ENCODE results near the gene LENG9. TPM values are rescaled to one million over a fixed set of nuclear protein-coding genes. Genes with fewer than 3 reads are reported as not detected.
"Not testable (repeated sequence)": the region's sequence is repeated elsewhere in the genome, so short reads cannot be mapped to it uniquely, and the experiment has no call there.

The LENG9 gene
- total RNA-seq, 1 donor from 2014 or later: 10.3 TPM

DNA sequence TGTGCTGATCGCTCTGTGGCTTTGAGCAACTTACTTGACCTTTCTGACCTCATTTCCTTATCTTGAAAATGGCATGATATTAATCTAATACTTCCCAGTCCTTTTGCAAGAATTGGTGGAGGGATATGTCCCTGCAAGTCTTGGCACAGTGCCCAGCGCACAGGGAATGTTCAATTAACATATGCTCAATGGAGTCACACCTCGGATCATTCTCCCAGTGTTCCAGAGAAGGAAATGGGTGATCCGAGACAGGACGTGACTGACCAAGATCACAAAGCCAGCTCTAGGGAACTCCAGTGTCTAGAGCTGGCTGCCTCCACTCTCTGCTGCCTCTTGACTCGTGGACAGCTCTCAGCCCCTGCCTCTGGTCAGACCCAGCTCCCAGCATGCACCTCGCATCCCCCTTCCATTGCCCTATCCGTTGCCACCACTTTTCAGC lies 5.9 kb upstream of the LENG9 start:
- Histone ChIP-seq H3K27ac (peak overlapping the region; percentile 23), H3K4me3 (no peak overlapping the region), H3K36me3 (no peaks in the 10 kb centered on the region), H3K4me1 (peaks cover 50% of the 10 kb centered on the region), H3K27me3 (no peaks in the 10 kb centered on the region), H3K9me3 (no peaks in the 10 kb centered on the region)
- no peak for DNase-seq (ENCODE audit: extremely low spot score in 2 of 2)
- TF ChIP-seq, protein P1, sequence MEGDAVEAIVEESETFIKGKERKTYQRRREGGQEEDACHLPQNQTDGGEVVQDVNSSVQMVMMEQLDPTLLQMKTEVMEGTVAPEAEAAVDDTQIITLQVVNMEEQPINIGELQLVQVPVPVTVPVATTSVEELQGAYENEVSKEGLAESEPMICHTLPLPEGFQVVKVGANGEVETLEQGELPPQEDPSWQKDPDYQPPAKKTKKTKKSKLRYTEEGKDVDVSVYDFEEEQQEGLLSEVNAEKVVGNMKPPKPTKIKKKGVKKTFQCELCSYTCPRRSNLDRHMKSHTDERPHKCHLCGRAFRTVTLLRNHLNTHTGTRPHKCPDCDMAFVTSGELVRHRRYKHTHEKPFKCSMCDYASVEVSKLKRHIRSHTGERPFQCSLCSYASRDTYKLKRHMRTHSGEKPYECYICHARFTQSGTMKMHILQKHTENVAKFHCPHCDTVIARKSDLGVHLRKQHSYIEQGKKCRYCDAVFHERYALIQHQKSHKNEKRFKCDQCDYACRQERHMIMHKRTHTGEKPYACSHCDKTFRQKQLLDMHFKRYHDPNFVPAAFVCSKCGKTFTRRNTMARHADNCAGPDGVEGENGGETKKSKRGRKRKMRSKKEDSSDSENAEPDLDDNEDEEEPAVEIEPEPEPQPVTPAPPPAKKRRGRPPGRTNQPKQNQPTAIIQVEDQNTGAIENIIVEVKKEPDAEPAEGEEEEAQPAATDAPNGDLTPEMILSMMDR (IDR thresholded peaks at IDR 0.05): no peak
- TF ChIP-seq POLR2A (IDR thresholded peaks at IDR 0.05) (no peak), POLR2AphosphoS5 (IDR thresholded peaks at IDR 0.05; ENCODE audit: insufficient read depth in 1 of 2, low read depth in 1 of 2) (no peak)
- intact Hi-C loops (cut with DNase I): no loop called here

DNA sequence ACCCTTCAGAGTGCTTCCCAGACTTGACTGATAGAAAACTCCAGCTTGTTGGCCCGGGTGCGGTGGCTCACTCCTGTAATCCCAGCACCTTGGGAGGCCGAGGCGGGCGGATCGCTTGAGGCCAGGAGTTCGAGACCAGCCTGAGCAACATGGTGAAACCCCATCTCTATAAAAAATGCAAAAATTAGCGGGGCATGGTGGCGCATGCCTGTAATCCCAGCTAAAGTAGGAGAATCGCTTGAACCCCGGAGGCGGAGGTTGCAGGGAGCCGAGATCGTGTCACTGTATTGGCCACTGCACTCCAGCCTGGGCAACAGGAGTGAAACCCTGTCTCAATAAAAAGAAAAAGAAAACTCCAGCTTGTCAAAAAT lies 2.5 kb upstream of the LENG9 start:
- intact Hi-C loops (cut with DNase I); H3K27me3 ChIP-seq; H3K4me3 ChIP-seq; H3K9me3 ChIP-seq; H3K27ac ChIP-seq; DNase-seq (ENCODE audit: extremely low spot score in 2 of 2): not testable (repeated sequence)
- Histone ChIP-seq H3K36me3 (peaks cover 0 to 11% of the 10 kb centered on the region in 2 donors), H3K4me1 (peaks cover 53% of the 10 kb centered on the region)

- H3K36me3 ChIP-seq: peaks cover 0 to 17% of the 10 kb centered on the region in 2 donors
- TF ChIP-seq, protein P1 (IDR thresholded peaks at IDR 0.05): no peak
- TF ChIP-seq POLR2AphosphoS5 (IDR thresholded peaks at IDR 0.05; ENCODE audit: insufficient read depth in 1 of 2, low read depth in 1 of 2) (no peak), POLR2A (IDR thresholded peaks at IDR 0.05) (no peak)
- no peaks in the 10 kb centered on the region for H3K27me3 ChIP-seq
- DNase-seq (ENCODE audit: extremely low spot score in 2 of 2): no peak
- H3K4me1 ChIP-seq: peaks cover 49% of the 10 kb centered on the region
- H3K9me3 ChIP-seq: no peaks in the 10 kb centered on the region
- H3K4me3 ChIP-seq: peak overlapping the region in 1 of 2 donors; percentile 64
- intact Hi-C loops (cut with DNase I): no loop called here
- no peak overlapping the region for H3K27ac ChIP-seq
Observed at GRCh38 chr19:54465426-54466109, 2.0 kb upstream of the LENG9 start.

GRCh38 chr19:54464630-54465425 lies 1.2 kb upstream of the LENG9 start:
- Histone ChIP-seq H3K27ac (peak overlapping the region; percentile 90), H3K4me1 (peaks cover 41% of the 10 kb centered on the region), H3K9me3 (no peaks in the 10 kb centered on the region), H3K27me3 (no peaks in the 10 kb centered on the region), H3K4me3 (peak overlapping the region; percentile 62 to 64), H3K36me3 (peaks cover 0 to 24% of the 10 kb centered on the region in 2 donors)
- intact Hi-C loops (cut with DNase I): no loop called here
- peak in 1 of 2 donors; percentile 94 for DNase-seq (ENCODE audit: extremely low spot score in 2 of 2)
- TF ChIP-seq POLR2AphosphoS5 (IDR thresholded peaks at IDR 0.05; ENCODE audit: insufficient read depth in 1 of 2, low read depth in 1 of 2): peak; percentile 62 to 84
- no peak for TF ChIP-seq POLR2A (IDR thresholded peaks at IDR 0.05)
- TF ChIP-seq, protein P1 (IDR thresholded peaks at IDR 0.05): peak in 1 of 3 experiments; percentile 8

DNA sequence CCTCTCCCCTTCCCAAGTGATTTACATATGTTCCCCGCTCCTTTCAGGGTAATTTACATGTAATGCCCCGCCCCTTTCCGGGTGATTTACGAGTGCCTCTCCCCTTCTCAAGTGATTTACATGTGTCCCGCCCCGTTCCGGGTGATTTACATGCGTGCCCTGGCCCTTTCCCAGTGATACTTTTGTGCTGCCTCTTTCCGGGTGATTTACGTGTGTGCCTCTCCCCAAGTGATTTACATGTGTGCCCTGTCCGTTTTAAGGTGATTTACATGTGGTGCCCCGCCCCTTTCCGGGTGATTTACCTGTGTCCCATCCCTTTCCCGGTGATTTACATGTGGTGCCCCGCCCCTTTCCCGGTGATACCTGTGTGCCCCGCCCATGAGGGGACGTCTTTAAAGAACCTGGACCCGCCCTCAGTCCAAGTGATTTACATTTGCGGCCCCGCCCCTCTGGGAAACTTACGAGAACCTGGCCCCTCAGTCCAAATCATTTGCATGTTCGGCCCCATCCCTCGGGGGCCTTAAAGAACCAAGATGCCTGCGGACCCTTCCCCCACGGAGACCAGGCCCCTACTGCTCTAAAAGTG lies 559 bp upstream of the LENG9 start:
- Histone ChIP-seq H3K4me3 (peak overlapping the region; percentile 62 to 64), H3K4me1 (peaks cover 35% of the 10 kb centered on the region), H3K27ac (peak overlapping the region; percentile 90), H3K36me3 (peaks cover 0 to 30% of the 10 kb centered on the region in 2 donors), H3K27me3 (no peaks in the 10 kb centered on the region), H3K9me3 (no peaks in the 10 kb centered on the region)
- DNase-seq (ENCODE audit: extremely low spot score in 2 of 2): peak in 1 of 2 donors; percentile 99
- intact Hi-C loops (cut with DNase I): no loop called here
- TF ChIP-seq POLR2A (IDR thresholded peaks at IDR 0.05): no peak
- TF ChIP-seq, protein P1 (IDR thresholded peaks at IDR 0.05): no peak
- no peak for TF ChIP-seq POLR2AphosphoS5 (IDR thresholded peaks at IDR 0.05; ENCODE audit: insufficient read depth in 1 of 2, low read depth in 1 of 2)
